ENCODE data around the gene LMF1.

The LMF1 gene

DNA sequence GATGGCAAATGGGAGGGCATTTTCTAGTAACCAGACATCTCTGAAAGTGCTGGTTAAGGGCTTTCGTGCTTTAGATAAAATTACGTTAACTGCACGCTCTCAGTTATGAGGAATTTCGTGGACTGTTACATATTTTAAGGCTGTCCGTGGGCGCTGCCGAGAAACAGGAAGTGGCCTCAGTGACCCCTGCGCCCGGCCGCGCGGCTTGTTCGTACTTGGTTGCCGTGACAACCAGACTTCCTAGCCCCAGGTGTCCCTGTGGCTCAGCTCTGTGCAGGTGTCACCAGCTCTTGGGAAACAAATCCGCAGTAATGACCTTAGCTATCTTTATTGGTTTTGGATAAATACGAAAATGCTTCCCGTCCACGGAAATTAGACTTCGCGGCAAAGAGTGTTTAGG, 52.7 kb downstream of the LMF1 start:
- H4K20me1 ChIP-seq (ENCODE audit: insufficient read depth, low read length) = no peaks in the 10 kb centered on the region
- no peak overlapping the region for H3K27ac ChIP-seq (ENCODE audit: low read length)
- no peak for TF ChIP-seq EZH2phosphoT487 (IDR thresholded peaks at IDR 0.05; ENCODE audit: low read depth)
- TF ChIP-seq CTCF (IDR thresholded peaks at IDR 0.05; ENCODE audit: low read depth, low read length) = no peak
- H3K27me3 ChIP-seq (ENCODE audit: low read depth, low read length) = no peaks in the 10 kb centered on the region
- no peak overlapping the region for H3K4me2 ChIP-seq (ENCODE audit: low read length)
- no peaks in the 10 kb centered on the region for H3K9me3 ChIP-seq (ENCODE audit: insufficient read depth, low read length)
- H3K4me1 ChIP-seq (ENCODE audit: low read length) = no peaks in the 10 kb centered on the region
- no peak overlapping the region for H3K9ac ChIP-seq (ENCODE audit: low read length)
- H3K79me2 ChIP-seq (ENCODE audit: low read length) = no peaks in the 10 kb centered on the region
- H3K4me3 ChIP-seq (ENCODE audit: low read length) = no peak overlapping the region
- H3K36me3 ChIP-seq (replicated peaks; ENCODE audit: low read depth, low read length) = peaks cover 3% of the 10 kb centered on the region
- no peak overlapping the region for H2AFZ ChIP-seq (ENCODE audit: low read depth, low read length)

GRCh38 chr16:917591-918061, 53.2 kb downstream of the LMF1 start:
- Histone ChIP-seq H3K4me3 (ENCODE audit: low read length) (no peak overlapping the region), H3K27me3 (ENCODE audit: low read depth, low read length) (no peaks in the 10 kb centered on the region), H3K9ac (ENCODE audit: low read length) (no peak overlapping the region), H3K4me1 (ENCODE audit: low read length) (no peaks in the 10 kb centered on the region), H3K27ac (ENCODE audit: low read length) (no peak overlapping the region), H2AFZ (ENCODE audit: low read depth, low read length) (no peak overlapping the region), H3K9me3 (ENCODE audit: insufficient read depth, low read length) (no peaks in the 10 kb centered on the region), H4K20me1 (ENCODE audit: insufficient read depth, low read length) (no peaks in the 10 kb centered on the region), H3K79me2 (ENCODE audit: low read length) (no peaks in the 10 kb centered on the region), H3K36me3 (replicated peaks; ENCODE audit: low read depth, low read length) (peaks cover 3% of the 10 kb centered on the region), H3K4me2 (ENCODE audit: low read length) (no peak overlapping the region)
- TF ChIP-seq CTCF (IDR thresholded peaks at IDR 0.05; ENCODE audit: low read depth, low read length) = no peak
- no peak for TF ChIP-seq EZH2phosphoT487 (IDR thresholded peaks at IDR 0.05; ENCODE audit: low read depth)

DNA sequence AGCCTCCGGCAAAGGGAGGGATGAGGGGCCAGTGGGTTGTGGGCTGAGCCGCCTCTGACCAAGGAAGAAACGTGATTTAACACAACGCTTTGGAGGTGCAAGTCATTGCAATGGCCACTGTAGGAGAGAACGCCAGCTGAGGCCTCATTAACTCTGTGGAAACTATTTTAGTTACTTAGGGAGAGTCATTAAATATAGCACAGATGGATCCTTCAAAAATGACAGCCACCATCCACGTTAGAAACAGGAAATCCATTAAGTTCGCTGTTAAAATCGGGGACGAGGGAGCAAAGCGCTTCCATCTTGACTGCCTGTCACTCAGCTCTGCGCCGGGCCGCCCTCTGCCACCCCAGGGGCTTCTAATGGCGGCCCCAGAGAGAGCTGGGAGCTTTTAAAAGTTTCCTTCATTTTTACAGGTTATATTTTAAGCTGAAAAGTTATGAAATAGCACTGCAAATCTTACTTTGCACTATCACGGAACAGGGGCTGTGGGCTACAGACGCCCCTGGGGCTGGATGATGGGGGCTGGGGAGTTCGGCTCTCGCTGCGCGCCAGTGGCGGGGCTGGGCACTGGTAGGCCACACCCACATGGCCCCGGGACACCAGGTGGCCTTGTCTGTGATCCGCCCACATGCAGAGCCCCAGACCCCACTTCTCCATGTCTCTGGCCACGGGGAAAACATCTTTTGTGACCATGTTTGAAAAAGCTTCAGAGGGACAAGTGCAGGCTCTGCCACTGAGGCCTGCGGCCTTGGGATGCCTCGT, 54.6 kb downstream of the LMF1 start:
- no peaks in the 10 kb centered on the region for H4K20me1 ChIP-seq (ENCODE audit: insufficient read depth, low read length)
- no peak overlapping the region for H3K4me3 ChIP-seq (ENCODE audit: low read length)
- no peak overlapping the region for H3K4me2 ChIP-seq (ENCODE audit: low read length)
- no peak overlapping the region for H3K9ac ChIP-seq (ENCODE audit: low read length)
- TF ChIP-seq EZH2phosphoT487 (IDR thresholded peaks at IDR 0.05; ENCODE audit: low read depth) (no peak), CTCF (IDR thresholded peaks at IDR 0.05; ENCODE audit: low read depth, low read length) (no peak)
- H2AFZ ChIP-seq (ENCODE audit: low read depth, low read length) = no peak overlapping the region
- H3K36me3 ChIP-seq (replicated peaks; ENCODE audit: low read depth, low read length) = no peaks in the 10 kb centered on the region
- no peaks in the 10 kb centered on the region for H3K27me3 ChIP-seq (ENCODE audit: low read depth, low read length)
- no peaks in the 10 kb centered on the region for H3K79me2 ChIP-seq (ENCODE audit: low read length)
- no peaks in the 10 kb centered on the region for H3K9me3 ChIP-seq (ENCODE audit: insufficient read depth, low read length)
- no peak overlapping the region for H3K27ac ChIP-seq (ENCODE audit: low read length)
- no peaks in the 10 kb centered on the region for H3K4me1 ChIP-seq (ENCODE audit: low read length)

DNA sequence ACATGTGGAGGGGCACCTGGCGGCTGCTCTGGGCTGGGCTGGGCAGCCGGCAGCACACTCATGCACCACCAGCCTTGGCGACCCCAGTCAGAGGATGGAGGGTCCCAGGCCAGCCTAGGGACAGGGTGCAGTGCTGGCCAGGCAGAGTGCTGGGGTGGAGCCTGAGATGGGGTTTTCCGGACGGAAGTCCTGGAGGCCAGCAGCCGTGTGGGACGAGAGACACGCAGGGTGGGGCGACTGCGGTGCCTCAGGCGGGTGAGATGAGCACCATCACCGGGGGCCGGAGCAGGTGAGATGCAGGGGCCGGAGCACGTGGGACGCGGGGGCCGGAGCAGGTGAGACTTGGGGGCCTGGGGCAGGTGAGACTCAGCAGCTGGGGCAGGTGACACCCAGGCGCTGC, 55.2 kb downstream of the LMF1 start:
- Histone ChIP-seq H3K27ac (ENCODE audit: low read length) (no peak overlapping the region), H3K4me3 (ENCODE audit: low read length) (no peak overlapping the region), H3K79me2 (ENCODE audit: low read length) (no peaks in the 10 kb centered on the region), H2AFZ (ENCODE audit: low read depth, low read length) (no peak overlapping the region), H3K36me3 (replicated peaks; ENCODE audit: low read depth, low read length) (no peaks in the 10 kb centered on the region), H3K4me2 (ENCODE audit: low read length) (no peak overlapping the region), H3K27me3 (ENCODE audit: low read depth, low read length) (no peaks in the 10 kb centered on the region), H4K20me1 (ENCODE audit: insufficient read depth, low read length) (no peaks in the 10 kb centered on the region), H3K9me3 (ENCODE audit: insufficient read depth, low read length) (no peaks in the 10 kb centered on the region), H3K4me1 (ENCODE audit: low read length) (no peaks in the 10 kb centered on the region), H3K9ac (ENCODE audit: low read length) (no peak overlapping the region)
- TF ChIP-seq CTCF (IDR thresholded peaks at IDR 0.05; ENCODE audit: low read depth, low read length) (no peak), EZH2phosphoT487 (IDR thresholded peaks at IDR 0.05; ENCODE audit: low read depth) (no peak)
